ENCODE results near the gene PALM.
"Not testable (repeated sequence)": the region's sequence is repeated elsewhere in the genome, so short reads cannot be mapped to it uniquely, and the experiment has no call there.

Gene PALM

DNA sequence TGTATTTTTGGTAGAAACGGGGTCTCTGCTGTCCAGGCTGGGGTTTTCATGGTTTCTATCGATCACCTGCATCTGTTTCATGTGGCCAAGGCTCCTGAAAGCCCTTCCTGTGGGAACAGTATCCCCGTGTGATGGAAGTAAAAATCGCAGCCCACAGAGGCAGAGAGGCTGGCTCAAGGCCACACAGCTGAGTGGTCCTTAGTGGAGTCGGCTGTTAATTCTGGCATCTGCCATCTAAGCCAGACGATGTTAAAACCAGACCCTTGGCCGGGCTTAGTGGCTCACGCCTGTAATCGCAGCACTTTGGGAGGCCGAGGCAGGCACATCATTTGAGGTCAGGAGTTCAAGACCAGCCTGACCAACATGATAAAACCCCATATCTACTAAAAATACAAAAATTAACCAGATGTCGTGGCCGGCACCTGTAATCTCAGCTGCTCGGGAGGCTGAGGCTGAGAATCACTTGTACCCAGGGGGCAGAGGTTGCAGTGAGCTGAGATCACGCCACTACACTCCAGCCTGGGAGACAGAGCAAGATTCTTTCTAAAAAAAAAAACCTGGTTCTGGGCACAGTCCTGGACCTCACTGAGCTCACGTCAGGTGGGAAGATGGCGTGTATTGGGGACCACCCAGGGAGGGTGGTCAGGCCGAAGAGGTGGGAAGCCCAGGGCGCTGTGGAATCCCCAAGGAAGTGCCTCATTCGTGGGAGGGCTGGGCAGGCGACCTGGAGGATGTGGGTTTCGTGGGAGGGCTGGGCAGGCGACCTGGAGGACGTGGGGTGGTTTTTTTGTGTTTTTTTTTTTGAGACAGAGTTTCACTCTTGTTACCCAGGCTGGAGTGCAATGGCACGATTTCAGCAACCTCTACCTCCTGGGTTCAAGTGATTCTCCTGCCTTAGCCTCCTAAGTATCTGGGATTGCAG lies 23.7 kb downstream of the PALM start:
- no peak for FAIRE-seq

DNA sequence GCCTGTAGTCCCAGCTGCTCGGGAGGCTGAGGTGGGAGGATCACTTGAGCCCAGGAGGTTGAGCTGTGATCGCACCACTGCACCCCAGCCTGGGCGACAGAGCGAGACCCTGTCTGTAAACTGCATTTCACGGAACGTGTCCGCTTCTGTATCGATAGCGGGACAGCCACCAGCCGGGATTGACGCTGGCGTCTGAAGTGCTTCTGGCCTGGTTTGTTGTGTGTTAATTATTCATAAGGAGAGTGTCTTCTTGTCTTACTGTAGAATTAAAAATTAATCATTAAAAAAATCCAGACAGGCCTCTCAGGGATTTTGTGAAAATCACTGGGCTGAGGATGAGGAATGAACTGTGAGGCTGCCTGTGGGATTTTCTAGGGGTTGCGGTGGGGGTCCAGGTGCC lies 26.0 kb downstream of the PALM start:
- no peak for FAIRE-seq

DNA sequence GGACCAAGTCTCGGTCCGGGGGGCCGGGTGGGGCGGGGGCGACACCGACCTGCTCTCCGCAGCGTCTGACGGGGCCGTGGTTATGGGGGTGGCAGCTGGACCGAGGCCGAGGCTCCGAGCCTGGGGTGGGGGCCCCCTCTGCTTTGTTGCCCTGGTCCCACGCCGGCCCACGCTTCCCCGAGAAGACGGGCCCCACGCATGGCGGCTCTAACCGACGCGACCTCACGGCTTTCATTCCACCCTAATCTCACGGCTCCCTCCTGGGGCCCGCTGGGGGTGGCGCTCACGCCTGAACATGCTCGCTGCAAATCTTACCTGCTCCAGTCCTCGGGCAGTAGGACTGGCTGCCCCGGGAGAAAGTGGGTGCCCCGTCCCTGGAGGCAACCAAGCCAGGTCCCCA lies 27.4 kb downstream of the PALM start:
- FAIRE-seq, result no peak

DNA sequence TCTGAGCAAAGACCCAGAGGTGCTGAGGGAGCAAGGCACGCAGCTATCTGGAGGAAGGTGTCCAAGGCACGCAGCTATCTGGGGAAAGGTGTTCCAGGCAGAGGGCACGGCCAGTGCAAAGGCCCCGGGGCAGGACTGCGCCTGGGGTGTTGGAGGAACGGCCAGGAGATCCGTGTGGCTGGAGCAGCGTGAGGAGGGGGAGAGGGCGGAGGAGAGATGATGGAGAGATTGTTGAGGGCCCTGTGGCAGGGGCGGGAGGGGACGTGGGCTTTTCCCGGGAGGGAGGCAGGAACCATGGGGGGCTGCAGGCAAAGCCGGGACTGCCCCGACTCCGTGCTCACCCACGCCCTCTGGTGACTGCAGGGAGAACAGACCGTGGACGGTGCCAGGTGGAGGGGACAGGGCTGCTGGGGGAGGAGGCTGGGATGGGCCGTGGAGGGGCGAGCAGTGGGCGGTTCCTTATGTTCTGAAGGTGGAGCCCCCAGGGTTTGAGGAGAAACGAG lies 28.9 kb downstream of the PALM start:
- no peak for FAIRE-seq

DNA sequence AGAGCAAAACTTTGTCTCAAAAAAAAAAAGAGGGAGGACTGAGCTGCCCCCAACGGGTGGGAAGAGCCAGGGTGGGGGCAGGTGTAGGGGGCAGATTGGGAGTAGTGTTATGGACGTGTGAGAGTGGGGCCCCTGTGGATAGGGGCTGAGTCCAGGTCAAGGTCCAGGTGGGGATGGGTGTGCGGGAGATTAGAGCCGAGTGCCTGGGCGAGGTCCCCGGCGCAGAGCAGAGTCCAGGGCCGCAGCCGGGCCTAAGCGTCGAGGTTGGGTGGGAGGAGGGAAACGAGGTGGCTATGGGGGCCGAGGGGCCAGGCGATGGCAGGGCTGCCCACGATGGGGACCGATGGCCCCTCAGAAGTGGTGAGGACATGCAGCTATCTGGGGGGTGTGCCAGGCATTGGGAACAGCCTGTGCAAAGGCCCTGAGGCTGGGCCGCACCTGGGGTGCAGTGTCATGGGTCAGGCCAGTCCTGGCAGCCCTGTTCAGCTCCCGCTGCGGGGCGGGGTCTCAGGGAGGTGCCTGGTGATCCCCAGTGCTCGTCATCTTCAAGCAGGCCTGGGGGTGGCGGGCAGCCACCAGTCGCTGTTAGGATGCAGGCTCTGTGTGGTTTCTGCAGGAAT lies 29.9 kb downstream of the PALM start:
- no peak for FAIRE-seq

DNA sequence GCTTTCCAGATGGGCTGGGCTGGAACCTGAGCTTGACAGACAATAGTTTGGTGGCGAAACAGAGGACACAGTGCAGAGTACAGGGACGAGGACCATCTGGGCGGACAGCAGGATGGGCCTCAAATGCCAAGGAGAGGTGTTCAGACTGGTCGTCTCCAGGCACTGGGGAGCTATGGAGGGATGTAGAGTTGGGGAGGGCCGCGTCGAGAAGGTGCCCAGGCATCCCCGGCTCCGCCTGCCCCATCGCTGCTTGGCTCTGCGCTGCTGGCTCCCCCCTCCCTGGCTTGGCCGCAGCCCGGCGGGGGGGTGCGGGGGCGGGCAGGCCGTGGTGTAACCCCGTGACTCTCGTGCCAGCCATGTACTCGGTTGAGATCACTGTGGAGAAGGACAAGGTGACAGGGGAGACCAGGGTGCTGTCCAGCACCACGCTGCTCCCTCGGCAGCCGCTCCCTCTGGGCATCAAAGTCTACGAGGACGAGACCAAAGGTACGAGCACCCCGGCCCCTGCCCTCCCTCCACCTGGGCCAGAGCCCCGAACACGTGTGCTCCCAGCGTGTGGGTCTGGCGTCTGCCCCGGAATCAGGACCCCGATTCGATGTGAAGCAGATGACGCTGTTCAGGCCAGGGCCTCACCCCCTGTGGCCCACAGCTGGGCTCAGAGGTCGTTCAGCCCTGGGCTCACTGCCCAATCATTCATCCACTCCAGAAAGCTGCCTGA lies 31.4 kb downstream of the PALM start:
- no peak for FAIRE-seq

DNA sequence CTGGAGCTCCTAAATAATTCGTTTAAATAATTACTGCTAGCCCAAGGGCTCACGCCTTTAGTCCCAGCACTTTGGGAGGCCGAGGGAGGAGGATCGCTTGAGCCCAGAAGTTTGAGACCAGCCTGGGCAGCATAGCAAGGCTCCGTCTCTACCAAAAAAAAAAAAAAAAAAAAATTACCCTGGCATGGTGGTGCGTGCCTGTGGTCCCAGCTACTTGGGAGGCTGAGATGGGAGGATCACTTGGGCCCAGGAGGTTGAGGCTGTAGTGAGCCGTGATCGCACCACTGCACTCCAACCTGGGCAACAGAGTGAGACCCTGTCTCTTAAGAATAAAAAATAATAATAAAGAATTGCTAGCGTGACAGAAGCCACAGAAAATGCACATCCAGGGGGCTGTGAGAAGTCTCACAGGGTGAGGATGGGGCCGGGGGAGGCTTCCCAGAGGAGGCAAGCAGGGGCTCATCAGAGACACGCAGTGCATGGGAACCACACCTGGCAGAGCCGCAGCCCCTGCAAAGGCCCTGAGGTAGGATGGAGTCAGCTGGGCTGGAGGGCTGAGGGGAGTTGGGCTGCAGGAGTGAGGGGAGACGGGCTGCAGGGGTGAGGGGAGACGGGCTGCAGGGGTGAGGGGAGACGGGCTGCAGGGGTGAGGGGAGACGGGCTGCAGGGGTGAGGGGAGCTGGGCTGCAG lies 32.2 kb downstream of the PALM start:
- FAIRE-seq, result not testable (repeated sequence)

DNA sequence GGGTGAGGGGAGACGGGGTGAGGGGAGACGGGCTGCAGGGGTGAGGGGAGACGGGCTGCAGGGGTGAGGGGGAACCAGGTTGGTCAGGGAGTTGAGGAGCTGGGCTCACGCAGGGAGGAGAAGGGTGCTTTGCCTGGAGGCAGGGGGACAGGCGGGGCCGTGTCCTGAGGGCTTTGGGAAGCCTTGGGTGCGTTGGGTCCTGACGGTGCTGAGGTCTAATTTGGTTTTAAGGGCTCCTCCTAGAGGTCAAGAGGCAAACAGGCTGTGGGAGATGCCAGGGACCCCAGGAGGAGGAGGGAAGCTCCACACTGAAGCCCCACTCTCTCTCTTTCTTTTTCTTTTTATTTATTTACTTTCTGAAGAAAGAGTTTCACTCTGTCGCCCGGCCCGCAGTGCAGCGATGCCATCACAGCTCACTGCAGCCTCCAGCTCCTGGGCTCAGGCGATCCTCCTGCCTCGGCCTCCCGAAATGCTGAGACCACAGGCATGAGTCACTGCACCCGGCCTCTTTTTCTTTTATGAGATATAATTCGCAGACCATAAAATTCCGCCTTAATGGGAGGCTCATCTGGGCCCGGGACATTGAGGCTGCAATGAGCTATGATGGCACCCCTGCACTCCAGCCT lies 32.9 kb downstream of the PALM start:
- no peak for FAIRE-seq

DNA sequence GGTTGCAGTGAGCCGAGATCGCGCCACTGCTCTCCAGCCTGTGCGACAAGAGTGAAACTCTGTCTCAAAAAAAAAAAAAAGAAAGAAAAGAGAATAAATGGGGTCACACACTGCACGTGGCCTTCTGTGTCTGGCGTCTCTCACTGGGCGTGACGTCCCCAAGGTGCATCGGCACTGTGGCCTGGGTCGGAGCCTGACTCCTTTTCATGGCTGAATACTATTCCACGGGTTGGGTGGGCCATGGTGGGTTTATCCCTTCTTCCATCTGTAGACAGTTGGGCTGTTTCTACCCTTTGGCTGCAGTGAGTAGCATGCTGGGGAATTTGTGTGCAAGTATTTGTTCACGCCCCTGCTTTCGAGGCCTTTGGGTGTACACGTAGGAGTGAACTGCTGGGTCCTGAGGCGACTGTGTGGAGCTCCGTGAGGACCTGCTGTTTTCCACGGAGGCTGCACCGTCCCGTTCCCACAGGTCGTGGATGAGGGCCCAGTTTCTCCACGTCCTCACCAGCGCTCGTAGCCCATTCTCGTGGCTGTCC lies 33.9 kb downstream of the PALM start:
- FAIRE-seq, result no peak

DNA sequence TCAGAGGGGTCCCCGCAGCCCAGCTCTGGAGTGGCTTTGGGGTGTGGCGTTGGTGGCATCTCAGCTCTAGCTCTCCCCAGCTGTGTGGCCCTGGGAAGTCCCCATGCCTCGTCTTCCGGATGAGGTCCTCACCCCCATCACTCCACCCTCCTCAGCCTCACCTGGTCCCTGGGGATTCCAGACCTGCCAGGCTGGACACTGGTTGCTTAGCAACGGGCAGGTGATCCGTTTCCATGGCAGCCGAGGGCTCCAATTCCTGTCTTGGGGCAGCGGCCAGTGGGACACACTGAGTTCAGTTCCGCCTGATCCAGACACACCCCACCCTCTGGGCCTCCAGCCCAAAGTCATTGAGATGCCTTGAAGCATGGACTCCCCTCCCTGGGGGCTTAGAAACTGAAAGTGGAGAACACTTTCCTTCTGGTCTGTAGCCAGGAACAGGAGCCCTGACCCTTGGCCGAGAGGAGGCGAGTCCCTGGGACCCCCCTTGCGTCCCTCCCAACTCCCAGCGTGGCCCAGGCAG lies 34.5 kb downstream of the PALM start:
- FAIRE-seq, result no peak

DNA sequence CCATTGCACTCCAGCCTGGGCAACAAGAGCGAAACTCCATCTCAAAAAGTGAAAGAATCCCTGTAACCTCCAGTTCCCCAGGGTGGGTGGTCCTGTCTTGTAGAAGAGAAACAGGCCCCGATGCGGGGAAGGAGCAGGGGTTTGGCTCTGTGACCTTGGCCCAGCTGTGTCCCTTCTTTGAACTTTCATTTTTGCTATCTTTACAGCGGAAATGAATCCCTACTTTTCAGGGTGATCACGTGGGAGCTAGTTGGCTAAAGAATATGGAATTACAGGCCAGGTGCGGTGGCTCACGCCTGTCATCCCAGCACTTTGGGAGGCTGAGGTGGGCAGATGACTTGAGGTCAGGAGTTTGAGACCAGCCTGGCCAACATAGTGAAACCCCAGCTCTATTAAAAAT lies 36.4 kb downstream of the PALM start:
- not testable (repeated sequence) for FAIRE-seq

DNA sequence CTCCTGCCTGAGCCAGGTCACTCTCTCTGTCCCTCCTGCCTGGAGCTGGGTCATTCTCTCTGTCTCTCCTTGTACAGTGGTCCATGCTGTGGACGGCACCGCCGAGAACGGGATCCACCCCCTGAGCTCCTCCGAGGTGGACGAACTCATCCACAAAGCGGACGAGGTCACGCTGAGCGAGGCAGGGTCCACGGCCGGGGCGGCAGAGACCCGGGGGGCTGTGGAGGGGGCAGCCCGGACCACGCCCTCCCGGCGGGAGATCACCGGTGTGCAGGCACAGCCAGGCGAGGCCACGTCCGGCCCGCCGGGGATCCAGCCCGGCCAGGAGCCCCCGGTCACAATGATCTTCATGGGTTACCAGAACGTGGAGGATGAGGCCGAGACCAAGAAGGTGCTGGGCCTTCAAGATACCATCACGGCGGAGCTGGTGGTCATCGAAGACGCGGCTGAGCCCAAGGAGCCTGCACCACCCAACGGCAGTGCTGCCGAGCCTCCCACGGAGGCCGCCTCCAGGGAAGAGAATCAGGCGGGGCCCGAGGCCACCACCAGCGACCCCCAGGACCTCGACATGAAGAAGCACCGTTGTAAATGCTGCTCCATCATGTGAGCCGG lies 37.6 kb downstream of the PALM start:
- FAIRE-seq, result no peak

DNA sequence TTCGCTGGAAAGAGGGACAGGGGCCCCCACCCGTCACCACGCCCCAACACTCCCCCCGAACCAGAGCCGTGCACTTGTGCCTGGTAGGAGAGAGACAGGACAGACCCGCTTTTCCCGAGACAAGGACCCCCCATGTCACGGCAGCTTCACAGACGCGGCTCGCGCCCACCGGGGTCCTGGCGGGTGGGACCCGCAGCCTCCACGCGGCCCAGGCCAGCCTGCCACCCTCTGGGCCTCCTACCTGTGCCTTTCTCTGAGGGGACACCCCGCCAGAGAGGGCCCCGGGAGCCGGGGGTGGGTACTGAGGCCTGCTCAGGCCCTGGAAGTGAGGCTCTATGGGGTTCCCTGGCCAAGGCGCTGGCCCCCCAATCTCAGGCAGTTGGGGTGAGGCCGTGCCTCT lies 38.2 kb downstream of the PALM start:
- FAIRE-seq, result no peak

DNA sequence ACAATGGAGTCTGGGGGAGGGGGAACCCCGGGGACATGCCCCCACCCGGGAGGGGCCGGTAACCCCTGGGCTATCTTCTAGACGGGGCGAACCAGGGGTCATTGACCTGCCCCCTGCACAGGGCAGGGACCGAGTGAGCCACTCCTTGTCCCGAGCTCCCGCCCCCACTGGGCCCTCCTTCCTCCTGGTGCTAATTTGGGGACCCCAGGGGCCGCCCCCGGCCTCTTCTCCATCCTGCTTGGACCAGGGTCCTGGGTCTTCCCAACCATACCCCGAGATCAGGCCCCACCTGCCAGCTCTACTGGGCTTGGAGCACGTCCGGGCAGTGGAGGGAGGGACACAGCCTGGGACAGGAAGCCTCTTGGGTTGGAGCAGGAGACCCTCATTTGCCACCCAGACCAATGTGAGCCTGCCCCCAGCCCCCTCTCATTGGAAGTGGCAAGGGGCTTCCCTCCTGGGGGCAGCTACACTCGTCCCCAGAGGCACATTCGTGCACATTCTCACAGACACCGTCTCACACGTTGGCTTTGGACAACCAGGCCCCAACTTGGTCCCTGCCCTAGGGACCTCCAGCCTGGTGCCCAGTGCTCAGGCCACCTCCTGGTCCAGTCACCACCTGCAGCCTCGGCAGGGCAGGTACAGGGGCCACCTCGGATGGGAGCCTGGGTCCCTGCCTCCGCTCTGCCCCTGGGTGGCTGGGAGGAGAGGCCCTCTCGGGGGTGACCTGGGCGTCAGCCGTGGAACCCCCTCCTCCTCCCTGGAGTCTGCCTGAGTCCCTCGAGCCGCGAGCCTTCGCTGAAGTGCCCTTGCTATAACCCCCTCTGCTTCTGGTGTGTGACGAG lies 38.9 kb downstream of the PALM start:
- no peak for FAIRE-seq

DNA sequence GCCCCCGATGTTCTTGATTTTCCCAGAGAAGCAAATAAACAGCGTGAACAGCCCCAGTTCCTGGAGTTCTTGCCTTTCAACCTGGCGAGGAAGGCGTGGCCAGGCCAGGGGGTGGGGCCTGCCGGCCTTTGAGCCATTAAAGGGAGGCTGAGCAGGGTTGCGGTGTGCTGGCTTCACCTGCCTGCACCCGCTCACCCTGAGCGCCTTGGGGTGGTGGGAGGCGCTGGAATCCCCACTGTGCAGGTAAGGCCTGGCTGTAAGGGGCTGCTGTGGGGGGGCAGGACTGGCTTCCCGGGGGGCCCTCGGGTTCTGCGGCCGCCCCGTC lies 39.5 kb downstream of the PALM start:
- no peak for FAIRE-seq

DNA sequence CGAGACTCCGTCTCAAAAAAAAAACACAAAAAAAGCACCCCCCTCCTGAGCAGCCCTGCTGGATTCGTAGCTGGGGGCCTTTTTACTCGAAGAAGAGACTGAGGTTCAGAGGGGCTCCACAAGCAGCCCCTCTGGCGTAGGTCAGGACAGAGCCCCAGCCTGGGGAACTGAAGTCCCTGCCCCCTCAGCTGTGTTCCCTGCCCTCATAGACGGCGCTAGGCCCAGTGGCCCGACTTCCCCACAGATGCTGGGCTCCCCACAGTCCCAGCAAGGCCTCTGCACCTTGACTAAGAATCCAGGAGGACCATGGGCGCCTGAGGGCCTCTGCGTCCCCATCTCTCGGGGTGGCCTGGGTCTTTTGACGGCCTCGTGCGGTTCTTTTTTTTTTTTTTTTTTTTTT lies 41.1 kb downstream of the PALM start:
- no peak for FAIRE-seq

DNA sequence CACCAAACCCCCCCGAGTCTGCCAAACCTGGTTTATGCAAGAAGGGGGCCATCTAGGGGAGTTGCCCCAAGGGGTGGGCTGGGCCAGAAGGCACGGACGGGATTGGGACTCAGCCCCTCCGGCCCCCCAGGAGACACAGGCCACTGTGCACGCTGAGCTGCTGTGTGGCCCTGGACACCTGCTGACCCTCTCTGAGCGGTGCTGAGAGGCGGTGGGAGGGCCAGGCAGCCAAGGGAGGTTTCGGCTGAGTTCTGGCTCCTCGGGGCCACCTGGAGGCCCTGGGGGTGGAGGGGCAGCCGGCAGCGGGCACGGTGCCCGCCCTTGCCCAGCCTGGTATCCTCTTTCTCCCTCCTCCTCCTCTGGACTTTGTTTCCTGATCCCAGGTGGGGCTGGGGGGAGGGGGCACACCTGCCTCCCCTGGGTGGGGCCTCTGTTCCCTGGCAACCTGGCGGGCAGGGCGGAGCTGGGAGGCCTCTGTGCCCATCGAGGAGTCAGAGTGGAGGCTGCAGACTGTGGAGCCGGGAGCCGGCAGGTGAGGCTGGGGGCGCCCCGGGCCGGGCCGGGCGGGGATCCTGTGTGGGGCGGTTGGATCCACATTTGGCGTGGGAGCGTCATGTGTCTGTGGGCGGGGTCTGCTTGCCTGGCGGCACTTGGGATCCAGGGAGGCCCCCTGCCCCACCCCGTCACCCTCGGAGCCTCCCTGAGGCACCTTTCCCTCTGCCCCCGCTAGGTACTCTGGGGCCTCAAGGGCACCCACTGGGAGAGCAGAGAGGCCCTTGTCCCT lies 42.1 kb downstream of the PALM start, which contains the start of gene MISP:
Gene MISP, plus strand, starts transcription at position 473 of the 784 bp plus-strand sequence. CDS start 5,835 bp downstream, outside the sequence.
- no peak for FAIRE-seq

DNA sequence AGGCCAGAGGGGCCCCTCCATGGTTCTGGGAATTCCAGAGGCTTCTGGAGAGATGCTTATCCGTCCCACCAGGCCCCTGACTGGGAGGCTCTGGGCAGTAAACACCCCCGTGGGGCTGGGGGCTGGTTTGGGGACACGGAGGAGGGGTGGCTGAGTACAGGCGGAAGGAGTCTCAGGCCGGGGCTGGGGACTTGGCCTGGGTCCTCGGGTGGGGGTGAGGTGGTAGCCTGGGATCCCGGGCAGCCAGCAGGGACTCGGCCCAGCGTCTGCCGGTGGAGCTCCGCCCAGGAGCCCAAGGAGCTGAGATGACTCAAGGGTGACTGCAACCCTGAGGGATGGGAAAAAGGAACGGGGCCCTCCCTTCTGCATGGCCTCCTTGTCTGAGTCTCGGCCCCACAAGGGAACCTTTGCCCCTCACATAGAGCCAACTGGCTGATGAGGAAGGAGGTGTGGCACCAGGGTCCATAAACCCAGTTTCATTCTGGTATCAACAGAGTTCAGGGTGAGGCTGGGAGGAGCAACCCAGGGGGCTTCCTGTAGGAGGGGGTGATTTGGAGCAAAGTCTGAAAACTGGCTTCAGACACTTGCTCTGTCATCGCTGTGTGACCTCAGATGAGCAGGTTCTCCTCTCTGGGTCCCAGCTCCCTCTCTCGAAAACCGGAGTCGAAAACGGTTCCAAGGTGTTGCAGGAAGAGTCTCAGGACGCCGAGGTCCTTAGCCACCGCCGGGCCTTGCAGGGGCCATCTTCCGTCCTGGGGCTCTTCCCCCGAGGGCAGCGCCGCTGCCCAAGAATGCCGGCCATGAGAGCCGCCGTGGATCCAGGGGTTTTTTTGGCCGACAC lies 43.0 kb downstream of the PALM start:
- FAIRE-seq, result no peak
